ENCODE results near the gene SP100. TPM values are rescaled to one million over a fixed set of nuclear protein-coding genes. Genes with fewer than 3 reads are reported as not detected.

SP100 gene
- total and polyA plus RNA-seq, 4 donors: 56.2 to 128 (median 81.1) TPM

- H3K27ac ChIP-seq (ENCODE audit: low read depth in 1 of 2, low read length in 1 of 2): peak overlapping the region; percentile 53 to 81
- H3K4me1 ChIP-seq (ENCODE audit: control insufficient read depth in 5 of 5, insufficient read depth in 5 of 5, low read length in 5 of 5): peaks cover 0 to 16% (median 0%) of the 10 kb centered on the region in 5 donors
- ATAC-seq (ENCODE audit: insufficient read depth, low FRiP score): peak; percentile 69
- H3K4me3 ChIP-seq: no peak overlapping the region
- TF ChIP-seq CTCF (IDR thresholded peaks at IDR 0.05; ENCODE audit: control extremely low read depth, extremely low read depth): no peak
- H3K9me3 ChIP-seq (ENCODE audit: control insufficient read depth in 4 of 4, insufficient read depth in 3 of 4, low read length in 3 of 4): peaks cover 0 to under 1% (median 0%) of the 10 kb centered on the region in 4 donors
- peak in 1 of 3 donors; percentile 44 for DNase-seq
- peaks cover 0 to 6% (median 2%) of the 10 kb centered on the region in 4 donors for H3K36me3 ChIP-seq (ENCODE audit: control insufficient read depth in 4 of 4, insufficient read depth in 4 of 4, low read length in 4 of 4)
- no peaks in the 10 kb centered on the region for H3K27me3 ChIP-seq (ENCODE audit: control insufficient read depth in 3 of 3, insufficient read depth in 3 of 3, low read length in 2 of 3)
- no peak overlapping the region for H3K9ac ChIP-seq (ENCODE audit: insufficient read depth in 1 of 2, low read length in 2 of 2)
- WGBS, 2 donors: 53 to 82% methylated on average over 3 of the region's 3 CpGs
Measured at GRCh38 chr2:230423851-230424458, 8.0 kb downstream of the SP100 start.

- no peak overlapping the region for H3K27ac ChIP-seq (ENCODE audit: low read depth in 1 of 2, low read length in 1 of 2)
- peaks cover 0 to 6% (median 0%) of the 10 kb centered on the region in 4 donors for H3K9me3 ChIP-seq (ENCODE audit: control insufficient read depth in 4 of 4, insufficient read depth in 3 of 4, low read length in 3 of 4)
- H3K9ac ChIP-seq (ENCODE audit: insufficient read depth in 1 of 2, low read length in 2 of 2): no peak overlapping the region
- no peak overlapping the region for H3K4me3 ChIP-seq
- H3K27me3 ChIP-seq (ENCODE audit: control insufficient read depth in 3 of 3, insufficient read depth in 3 of 3, low read length in 2 of 3): no peaks in the 10 kb centered on the region
- TF ChIP-seq CTCF (IDR thresholded peaks at IDR 0.05; ENCODE audit: control extremely low read depth, extremely low read depth): no peak
- no peak for DNase-seq
- peaks cover 3 to 7% (median 5%) of the 10 kb centered on the region in 4 donors for H3K36me3 ChIP-seq (ENCODE audit: control insufficient read depth in 4 of 4, insufficient read depth in 4 of 4, low read length in 4 of 4)
- ATAC-seq (ENCODE audit: insufficient read depth, low FRiP score): no peak
- H3K4me1 ChIP-seq (ENCODE audit: control insufficient read depth in 5 of 5, insufficient read depth in 5 of 5, low read length in 5 of 5): peaks cover 0 to 16% (median 0%) of the 10 kb centered on the region in 5 donors
- 66 to 69% methylated on average over 1 of the region's 1 CpG for WGBS, 2 donors
Measured at GRCh38 chr2:230425377-230425776, 9.4 kb downstream of the SP100 start.

- Histone ChIP-seq H3K4me3 (no peak overlapping the region), H3K4me1 (ENCODE audit: control insufficient read depth in 5 of 5, insufficient read depth in 5 of 5, low read length in 5 of 5) (peaks cover 0 to 8% (median 0%) of the 10 kb centered on the region in 5 donors), H3K27ac (ENCODE audit: low read depth in 1 of 2, low read length in 1 of 2) (no peak overlapping the region), H3K9ac (ENCODE audit: insufficient read depth in 1 of 2, low read length in 2 of 2) (no peak overlapping the region), H3K27me3 (ENCODE audit: control insufficient read depth in 3 of 3, insufficient read depth in 3 of 3, low read length in 2 of 3) (no peaks in the 10 kb centered on the region), H3K36me3 (ENCODE audit: control insufficient read depth in 4 of 4, insufficient read depth in 4 of 4, low read length in 4 of 4) (peaks cover 3 to 10% (median 5%) of the 10 kb centered on the region in 4 donors), H3K9me3 (ENCODE audit: control insufficient read depth in 4 of 4, insufficient read depth in 3 of 4, low read length in 3 of 4) (peaks cover 0 to 6% (median 0%) of the 10 kb centered on the region in 4 donors)
- no peak for DNase-seq
- TF ChIP-seq CTCF (IDR thresholded peaks at IDR 0.05; ENCODE audit: control extremely low read depth, extremely low read depth): no peak
- no peak for ATAC-seq (ENCODE audit: insufficient read depth, low FRiP score)
Measured at GRCh38 chr2:230429513-230429912, 13.5 kb downstream of the SP100 start.

Data from lung (tissue), 12 donors.